Measurements from ENCODE around the gene INTS15. TPM values are rescaled to one million over a fixed set of nuclear protein-coding genes. Genes with fewer than 3 reads are reported as not detected.

INTS15 gene
- total and polyA plus RNA-seq, 3 donors from 2014 or later, result 23.6 to 41.5 (median 31.5) TPM

DNA sequence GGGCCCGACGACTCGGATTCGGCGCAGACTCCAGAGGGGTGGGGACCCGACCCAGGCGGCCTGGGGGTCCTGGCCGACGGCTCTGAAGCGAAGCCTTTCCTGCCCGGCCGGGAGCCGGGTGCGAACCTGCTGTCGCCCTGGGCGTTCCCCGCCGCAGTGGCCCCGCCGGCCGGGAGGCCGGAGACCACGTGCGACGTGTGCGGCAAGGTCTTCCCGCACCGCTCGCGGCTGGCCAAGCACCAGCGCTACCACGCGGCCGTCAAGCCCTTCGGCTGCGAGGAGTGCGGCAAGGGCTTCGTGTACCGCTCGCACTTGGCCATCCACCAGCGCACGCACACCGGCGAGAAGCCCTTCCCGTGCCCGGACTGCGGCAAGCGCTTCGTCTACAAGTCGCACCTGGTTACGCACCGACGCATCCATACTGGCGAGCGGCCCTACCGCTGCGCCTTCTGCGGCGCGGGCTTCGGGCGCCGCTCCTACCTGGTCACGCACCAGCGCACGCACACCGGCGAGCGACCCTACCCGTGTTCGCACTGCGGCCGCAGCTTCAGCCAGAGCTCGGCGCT lies 62.7 kb downstream of the INTS15 start:
- WGBS, 2 donors, result 82 to 89% methylated on average over 13 to 75 of the region's 75 CpGs
- no peaks in the 10 kb centered on the region for H3K36me3 ChIP-seq (ENCODE audit: low read depth, missing control alignments)
- no peaks in the 10 kb centered on the region for H3K27me3 ChIP-seq
- intact Hi-C loops (cut with DNase I; ENCODE audit: low total_unique reads), result no loop called here
- peak overlapping the region; percentile 18 to 26 for H3K4me3 ChIP-seq
- H3K9me3 ChIP-seq, result no peaks in the 10 kb centered on the region
- no peak for DNase-seq
- H3K4me1 ChIP-seq, result no peaks in the 10 kb centered on the region
- H3K27ac ChIP-seq, result no peak overlapping the region
- TF ChIP-seq, protein P1, sequence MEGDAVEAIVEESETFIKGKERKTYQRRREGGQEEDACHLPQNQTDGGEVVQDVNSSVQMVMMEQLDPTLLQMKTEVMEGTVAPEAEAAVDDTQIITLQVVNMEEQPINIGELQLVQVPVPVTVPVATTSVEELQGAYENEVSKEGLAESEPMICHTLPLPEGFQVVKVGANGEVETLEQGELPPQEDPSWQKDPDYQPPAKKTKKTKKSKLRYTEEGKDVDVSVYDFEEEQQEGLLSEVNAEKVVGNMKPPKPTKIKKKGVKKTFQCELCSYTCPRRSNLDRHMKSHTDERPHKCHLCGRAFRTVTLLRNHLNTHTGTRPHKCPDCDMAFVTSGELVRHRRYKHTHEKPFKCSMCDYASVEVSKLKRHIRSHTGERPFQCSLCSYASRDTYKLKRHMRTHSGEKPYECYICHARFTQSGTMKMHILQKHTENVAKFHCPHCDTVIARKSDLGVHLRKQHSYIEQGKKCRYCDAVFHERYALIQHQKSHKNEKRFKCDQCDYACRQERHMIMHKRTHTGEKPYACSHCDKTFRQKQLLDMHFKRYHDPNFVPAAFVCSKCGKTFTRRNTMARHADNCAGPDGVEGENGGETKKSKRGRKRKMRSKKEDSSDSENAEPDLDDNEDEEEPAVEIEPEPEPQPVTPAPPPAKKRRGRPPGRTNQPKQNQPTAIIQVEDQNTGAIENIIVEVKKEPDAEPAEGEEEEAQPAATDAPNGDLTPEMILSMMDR (IDR thresholded peaks at IDR 0.05), result no peak
- TF ChIP-seq POLR2A (IDR thresholded peaks at IDR 0.05), result no peak

DNA sequence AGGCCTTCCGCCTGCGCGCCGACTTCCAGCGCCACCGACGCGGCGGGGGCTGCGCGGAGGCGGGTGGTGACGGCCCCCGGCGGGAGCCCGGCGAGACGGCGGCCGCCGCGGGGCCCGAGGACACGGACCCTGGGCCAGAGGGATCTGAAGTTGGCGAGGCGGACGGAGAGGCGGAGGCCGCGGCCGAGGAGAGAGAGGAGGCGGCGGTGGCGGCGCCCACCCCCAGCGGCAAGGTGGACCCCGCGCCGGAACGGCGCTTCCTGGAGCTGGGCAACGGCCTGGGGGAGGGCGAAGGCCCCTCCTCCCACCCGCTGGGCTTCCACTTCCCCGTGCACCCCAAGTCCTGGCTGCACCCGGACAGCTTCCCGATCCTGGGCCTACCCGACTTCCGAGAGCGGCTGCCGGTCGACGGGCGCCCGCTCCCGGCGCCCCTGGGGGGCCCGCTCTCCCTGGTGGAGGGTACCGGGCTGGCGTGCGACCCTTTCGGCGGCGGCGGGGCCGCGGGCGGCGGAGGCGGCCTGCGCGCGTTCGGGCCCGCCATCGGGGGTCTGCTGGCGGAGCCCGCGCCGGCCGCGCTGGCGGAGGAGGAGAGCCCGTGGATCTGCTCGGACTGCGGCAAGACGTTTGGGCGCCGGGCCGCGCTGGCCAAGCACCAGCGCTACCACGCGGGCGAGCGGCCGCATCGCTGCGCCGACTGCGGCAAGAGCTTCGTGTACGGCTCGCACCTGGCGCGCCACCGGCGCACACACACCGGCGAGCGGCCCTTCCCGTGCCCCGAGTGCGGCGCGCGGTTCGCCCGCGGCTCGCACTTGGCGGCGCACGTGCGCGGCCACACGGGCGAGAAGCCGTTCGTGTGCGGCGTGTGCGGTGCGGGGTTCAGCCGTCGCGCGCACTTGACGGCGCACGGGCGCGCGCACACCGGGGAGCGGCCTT lies 63.5 kb downstream of the INTS15 start:
- no peaks in the 10 kb centered on the region for H3K36me3 ChIP-seq (ENCODE audit: low read depth, missing control alignments)
- no peak for DNase-seq

DNA sequence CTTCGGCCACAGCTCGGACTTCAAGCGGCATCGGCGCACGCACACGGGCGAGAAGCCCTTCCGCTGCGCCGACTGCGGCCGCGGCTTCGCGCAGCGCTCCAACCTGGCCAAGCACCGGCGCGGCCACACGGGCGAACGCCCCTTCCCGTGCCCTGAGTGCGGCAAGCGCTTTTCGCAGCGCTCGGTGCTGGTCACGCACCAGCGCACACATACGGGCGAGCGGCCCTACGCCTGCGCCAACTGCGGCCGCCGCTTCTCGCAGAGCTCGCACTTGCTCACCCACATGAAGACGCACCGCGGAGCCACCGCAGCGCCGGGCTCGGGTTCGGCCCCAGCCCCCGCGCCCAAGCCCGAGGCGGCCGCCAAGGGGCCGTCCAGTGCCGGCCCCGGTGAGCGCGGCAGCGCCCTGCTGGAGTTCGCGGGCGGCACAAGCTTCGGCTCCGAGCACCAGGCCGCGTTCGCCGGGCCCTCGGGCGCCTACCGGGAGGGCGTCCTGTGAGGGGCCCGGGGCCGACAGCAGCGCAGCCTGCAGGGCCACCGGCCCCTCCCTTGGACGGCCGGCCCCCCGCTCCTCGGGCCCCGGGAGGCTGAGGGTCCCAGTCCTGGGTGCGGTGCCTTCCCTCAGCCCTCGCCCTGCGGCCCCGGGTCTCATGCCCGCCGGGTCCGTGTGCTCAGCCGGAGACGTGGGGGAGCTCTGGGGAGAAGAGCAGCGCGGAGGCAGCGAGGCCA lies 64.5 kb downstream of the INTS15 start:
- Histone ChIP-seq H3K36me3 (ENCODE audit: low read depth, missing control alignments) (no peaks in the 10 kb centered on the region), H3K27me3 (no peaks in the 10 kb centered on the region), H3K4me1 (no peaks in the 10 kb centered on the region), H3K27ac (no peak overlapping the region), H3K9me3 (no peaks in the 10 kb centered on the region), H3K4me3 (peak overlapping the region; percentile 18 to 51)
- TF ChIP-seq, protein P1 (IDR thresholded peaks at IDR 0.05), result no peak
- TF ChIP-seq POLR2A (IDR thresholded peaks at IDR 0.05), result no peak
- DNase-seq, result no peak
- intact Hi-C loops (cut with DNase I; ENCODE audit: low total_unique reads), result no loop called here
- 82 to 98% methylated on average over 25 to 91 of the region's 94 CpGs for WGBS, 2 donors

More for the DNA sequence above, 63.5 kb downstream of the INTS15 start:
- Histone ChIP-seq H3K27me3 (no peaks in the 10 kb centered on the region), H3K27ac (no peak overlapping the region), H3K4me3 (peak overlapping the region; percentile 18 to 51), H3K4me1 (no peaks in the 10 kb centered on the region), H3K9me3 (no peaks in the 10 kb centered on the region)
- intact Hi-C loops (cut with DNase I; ENCODE audit: low total_unique reads), result no loop called here
- TF ChIP-seq, protein P1 (IDR thresholded peaks at IDR 0.05), result no peak
- TF ChIP-seq POLR2A (IDR thresholded peaks at IDR 0.05), result no peak
- whole genome bisulfite sequencing, 2 donors, result 82 to 88% methylated on average over 90 to 123 of the region's 146 CpGs

DNA sequence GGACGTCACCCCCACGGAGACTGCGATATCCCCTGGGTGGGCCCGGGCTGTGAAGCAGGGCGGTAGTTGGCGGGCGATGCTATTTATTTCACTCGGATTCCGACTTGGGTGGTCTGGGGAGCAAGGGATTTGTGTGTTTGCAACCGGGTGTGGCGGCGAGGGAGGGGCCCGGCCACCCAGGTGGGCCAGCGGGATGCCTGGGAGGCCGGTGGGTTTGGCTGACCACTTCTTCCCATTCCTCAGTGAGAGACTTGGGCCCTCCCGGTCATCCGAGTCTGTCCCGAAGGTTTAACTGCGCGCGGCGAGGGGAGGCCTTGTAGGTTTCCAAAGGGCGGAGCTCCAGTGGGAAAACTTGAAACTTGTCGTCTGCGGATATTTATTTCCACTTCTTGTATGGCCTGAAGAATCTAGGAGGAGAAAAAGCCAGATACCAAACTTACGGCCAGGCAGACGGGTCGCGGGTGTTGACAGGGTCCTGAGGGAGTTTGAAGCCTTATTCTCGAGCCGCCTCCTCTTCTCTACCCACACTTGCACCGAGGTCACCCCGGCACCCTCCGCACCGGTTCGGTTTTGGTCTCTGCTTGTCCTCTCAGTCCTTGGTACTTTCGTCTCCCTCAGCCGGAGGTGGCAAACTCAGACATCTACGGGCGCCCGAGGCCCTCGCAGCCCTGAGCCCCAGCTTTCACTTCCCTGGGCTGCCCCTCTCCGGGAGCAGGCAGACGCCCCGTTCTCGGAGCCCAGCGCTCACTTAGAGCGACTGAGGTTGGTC lies 65.2 kb downstream of the INTS15 start:
- WGBS, 2 donors, result 62 to 71% methylated on average over 28 to 48 of the region's 48 CpGs
- no peaks in the 10 kb centered on the region for H3K9me3 ChIP-seq
- TF ChIP-seq, protein P1 (IDR thresholded peaks at IDR 0.05), result no peak
- no peak for TF ChIP-seq POLR2A (IDR thresholded peaks at IDR 0.05)
- H3K36me3 ChIP-seq (ENCODE audit: low read depth, missing control alignments), result no peaks in the 10 kb centered on the region
- intact Hi-C loops (cut with DNase I; ENCODE audit: low total_unique reads), result no loop called here
- no peak for DNase-seq
- H3K27me3 ChIP-seq, result no peaks in the 10 kb centered on the region
- no peak overlapping the region for H3K27ac ChIP-seq
- no peaks in the 10 kb centered on the region for H3K4me1 ChIP-seq
- peak overlapping the region in 1 of 2 donors; percentile 51 for H3K4me3 ChIP-seq
